Activated CD8-positive, alpha-beta memory T cell treated with anti-CD3 and anti-CD28 coated beads for 1 hour (primary cell): ENCODE results near the gene KEL.

Source experiments
- DNase-seq, 2 donors: peaks; one replicate each; pipeline ENCODE4 v3.0.0-alpha.2; 2020; ENCODE audit warnings: low read depth in 1 of 2; ENCODE audit errors: extremely low read depth in 1 of 2

The KEL gene

DNA sequence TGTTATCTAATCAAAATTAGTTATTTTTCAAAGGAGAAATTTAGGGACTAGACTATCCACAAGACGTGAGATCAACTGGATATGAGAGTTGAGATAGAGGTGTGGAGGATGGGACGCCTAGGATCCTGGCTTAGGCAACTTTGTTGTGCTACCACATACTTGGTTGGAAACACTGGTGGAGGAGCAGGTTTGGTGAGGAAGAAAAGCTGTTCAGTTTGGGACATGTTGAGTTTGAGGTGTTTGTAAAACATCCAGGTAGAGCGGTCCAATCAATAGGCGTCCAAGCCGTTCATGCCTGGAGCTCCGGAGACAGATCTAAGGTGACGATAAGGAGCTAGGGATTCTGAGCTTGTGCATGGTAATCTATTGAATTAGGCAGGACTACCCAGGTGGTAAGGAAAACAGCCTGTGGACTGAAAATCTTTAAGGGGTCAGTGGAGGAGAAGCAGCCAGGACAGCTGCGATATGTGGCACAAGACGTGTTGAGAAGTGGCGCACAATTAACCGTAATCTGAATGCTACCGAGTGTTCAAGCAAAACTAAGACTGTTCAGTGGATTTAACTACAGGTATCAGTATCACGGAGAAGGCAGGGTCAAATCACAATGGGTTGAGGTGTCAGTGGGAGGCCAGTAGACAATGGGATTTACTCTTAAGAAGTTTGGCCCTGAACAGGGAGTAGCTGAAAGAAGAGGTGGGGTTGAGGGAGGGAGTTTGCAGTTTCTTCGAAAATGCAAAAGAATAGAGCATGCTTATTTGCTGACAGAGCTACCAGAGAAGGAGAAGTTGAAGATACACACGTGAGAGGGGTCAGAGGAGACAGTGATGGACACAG, 60.5 kb downstream of the KEL start:
- no peak for DNase-seq

DNA sequence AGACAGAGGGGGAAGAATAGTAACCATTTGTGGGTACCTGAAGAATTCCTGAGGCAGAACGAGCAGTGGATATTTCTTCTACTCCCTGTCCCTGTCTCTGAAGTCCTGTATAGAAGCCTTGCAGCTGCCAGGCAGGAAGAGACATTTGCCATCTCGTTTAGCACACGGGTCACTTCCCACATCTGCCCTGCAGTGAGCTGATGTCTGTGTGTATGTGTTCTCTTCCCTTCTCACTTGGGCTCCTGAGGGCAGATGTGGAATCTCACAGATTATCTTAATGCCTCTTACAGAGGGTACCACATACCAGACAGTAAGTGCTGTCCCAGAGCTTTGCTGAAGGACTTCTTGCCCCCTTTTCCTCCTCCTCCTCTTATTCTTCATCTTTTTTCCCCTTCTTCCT, 62.5 kb downstream of the KEL start:
- no peak for DNase-seq

DNA sequence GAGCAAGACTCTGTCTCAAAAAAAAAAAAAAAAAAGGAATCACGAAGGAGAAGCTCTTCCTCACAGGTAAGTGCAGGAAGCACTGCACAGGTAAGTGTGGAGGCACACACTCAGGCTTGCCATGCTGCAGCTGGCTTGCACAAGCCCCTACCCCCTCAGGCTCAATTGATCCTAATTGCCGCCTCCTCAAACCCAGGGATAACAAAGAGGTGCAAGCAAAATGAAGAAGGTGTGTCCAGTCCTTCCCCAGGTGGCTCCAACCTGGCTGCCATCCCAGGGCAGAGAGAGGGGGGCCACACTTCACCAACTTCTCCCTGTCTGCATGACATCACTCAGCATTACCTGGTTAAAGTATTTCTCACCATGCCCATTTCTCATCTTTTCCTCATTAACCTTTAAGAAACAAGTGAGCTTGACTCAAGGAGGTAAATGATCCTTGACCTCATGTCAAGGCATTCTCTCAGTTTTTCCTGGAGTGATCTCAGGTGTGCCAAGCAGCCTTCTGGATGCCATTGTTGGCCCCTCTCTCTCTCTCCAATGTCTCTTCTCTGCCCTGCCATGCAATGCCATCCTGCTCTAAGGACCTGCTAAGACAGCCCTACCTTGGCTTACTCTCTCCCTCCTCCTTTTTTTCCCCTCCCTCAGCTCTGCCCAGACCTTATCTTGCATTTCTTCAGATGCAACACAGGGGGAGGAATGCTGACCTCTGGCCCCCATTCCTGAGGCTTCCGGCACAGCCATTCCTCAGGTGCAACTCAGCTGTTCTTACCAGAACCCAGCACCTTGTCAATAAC, 63.6 kb downstream of the KEL start:
- no peak for DNase-seq

DNA sequence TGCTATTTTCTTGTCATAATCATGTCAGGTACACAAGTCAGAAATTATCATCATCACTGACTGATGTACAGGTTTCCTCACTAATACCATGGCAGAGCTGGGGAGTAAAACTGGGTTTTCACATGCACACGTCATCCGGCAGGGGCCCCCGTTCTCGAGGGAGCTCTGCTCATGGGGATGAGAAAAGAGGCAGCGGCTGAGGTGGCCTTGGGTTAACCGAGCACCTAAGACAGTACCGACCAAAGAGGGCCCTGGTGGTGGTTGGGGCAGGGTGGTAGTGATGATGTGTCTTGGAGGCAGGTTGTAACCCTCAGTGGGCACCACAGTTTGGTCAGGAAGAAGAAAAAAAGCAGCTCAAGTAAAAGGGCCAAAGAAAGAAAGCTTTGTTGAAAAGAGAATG, 64.5 kb downstream of the KEL start:
- DNase-seq, result no peak

DNA sequence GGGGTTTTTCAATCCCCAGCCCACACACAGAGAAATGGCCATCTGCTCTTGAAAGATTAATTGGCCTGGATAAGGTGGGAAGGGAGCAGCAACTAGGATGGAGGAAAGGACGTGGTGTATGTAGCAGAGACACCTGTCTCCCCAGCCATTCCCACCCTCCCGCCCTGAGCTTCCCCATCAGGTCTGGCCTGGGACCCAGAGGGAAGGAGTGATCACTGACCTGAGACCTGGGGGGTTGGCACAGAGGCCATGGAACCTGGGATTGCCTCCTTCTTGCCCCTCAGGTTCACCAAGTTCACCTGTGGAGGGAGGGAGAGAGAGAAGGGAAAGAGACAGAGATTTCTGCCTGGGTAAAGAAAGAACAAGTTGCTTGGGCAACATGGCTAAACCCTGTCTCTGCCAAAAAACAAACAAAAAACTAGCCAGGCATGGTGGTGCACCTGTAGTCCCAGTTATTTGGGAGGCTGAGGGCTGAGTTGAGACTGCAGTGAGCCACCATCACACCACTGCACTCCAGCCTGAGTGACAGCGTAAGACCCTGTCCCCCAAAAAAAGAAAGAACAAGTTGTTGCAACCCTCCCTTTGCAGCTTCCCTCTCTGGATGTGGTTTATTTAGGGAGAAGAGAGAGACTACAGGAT, 65.3 kb downstream of the KEL start:
- DNase-seq, result no peak

DNA sequence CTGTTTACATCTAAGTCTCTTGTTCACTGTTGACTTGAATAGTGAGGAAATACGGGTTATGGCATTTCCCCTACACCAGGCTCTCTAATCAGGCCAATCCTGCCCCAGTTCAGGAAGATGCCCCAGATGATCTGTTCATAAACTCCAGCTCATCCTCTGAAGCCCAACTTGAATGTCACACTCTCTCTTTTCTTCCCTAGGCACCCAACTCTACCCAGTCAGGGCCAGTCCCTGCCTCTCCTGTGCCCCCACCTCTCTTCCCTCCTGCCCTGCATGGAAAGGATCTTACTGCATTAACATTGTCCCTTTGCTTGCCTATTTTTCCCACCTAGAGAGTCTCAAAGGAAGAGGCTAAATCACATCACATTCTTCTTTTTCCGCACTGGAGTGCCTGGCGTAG, 66.0 kb downstream of the KEL start:
- no peak for DNase-seq

DNA sequence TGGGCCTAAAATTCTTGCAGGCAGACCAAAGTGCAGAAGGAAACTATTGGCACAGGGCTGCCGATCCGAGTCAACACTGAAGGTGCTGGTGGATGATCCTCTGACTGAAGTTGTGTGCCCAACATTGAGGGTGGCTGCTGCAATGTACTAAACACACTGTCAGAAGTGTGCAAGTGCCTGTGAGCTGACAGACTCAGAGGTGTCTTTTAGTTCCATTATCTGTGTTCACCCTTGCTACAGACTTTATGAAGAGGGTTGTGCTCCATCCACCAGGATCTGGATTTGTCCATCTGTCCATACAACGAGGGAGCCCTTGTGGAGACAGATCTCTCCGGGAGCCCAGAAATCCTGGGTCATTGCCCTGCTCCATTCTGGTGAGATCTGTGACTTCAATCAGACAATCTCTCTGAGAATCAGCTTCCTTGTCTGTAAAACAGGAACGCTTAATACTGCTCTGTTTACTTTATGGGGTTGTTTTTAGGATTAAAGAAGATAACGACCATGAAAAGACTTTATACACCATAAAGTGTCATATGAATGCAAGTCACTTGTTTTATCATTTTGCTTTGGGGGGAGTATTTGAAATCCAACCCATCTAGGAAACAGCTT, 67.1 kb downstream of the KEL start:
- DNase-seq, result no peak

DNA sequence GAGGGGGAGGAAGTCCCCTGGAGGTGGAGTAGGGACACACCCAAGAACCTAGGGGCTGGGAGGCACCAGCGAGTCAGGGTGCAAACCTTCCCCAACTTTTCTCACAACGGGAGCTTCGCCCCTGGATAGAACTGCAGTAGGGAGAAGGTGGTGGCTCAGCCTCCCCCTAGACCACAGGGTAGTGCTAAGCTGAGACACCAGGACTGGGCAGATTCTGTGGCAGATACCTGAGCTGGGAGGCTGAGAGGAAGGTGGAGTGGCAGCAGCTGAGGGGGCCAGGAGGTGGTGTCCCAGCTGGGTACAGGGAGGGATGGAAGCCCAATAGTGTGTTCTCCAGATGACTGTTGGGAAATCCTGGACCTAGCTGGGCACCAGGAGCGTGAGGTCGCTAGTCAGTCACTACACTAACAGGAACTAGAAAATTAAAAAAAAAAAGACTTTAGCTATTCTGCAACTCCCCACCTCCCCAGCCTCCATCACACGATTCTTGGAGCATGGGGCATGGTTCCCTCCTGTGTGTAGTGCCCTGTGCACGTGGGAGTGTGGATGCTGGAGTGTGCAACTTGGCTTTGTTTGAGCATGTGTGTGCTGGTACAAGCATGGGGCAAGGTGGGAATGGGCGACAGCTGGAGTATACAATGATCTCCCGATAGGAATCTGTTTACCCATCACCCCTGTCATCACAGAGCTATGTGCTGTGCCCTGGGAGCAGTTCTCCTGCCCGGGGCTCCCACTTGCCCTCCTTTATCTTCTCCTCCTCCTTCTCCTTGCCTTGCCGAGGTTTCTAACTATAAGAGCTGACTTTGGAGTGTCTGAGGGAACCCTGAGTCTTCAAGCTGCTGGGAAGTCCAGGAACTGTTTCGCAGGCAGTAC, 67.8 kb downstream of the KEL start:
- no peak for DNase-seq

DNA sequence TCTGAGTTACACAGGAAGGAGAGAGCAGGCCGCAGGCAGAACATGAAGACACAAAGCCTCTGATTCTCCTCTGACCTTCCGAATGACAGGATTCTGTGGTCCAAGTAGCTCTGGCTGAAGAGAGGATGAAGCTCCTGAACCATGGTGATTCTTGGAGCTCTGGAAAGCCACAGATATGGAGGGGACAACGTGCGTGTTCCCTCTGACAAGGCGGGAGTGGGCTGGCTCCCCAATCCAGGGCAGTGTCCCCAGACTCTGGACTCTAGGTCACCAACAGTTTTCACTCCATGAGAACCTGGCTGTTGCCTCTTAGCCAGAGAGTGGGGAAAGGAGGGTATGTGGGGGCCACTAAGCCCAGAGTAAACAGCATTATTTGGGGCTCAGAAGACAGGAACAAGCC, 69.2 kb downstream of the KEL start:
- no peak for DNase-seq

DNA sequence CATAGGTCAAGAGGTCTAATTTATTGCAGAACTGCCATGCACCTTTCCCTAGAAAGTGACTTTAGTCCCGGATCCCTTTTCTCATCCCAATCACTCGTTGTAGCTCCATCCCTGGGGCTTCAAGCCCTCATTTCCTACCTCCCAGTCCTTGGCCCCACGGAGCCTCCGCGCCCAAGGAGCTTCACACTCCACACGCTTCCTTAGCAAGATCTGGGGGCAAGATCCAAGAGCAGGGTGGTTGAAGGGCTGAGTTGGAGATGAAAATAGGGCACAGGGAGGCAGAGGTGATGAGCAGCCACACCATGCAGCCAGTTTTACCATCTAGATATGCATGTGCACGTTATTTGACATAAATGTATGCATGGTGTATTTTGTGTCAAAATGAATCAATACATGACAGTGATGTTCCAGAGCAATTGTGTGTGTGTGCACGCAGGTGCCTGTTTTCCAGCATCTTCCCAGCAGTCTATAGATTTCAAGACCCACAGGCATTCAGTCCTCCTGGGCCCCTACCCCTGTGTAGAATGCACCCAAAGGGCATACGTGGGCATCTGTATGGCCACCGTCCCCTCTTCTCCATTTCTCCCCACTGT, 70.6 kb downstream of the KEL start:
- DNase-seq, result no peak
